HG02970 (cell line): ENCODE results near the gene CDC27.
"Not testable (repeated sequence)": the region's sequence is repeated elsewhere in the genome, so short reads cannot be mapped to it uniquely, and the experiment has no call there.

ENCODE experiments used
- ATAC-seq: cut with Tn5 transposase; IDR thresholded peaks from one replicate; pipeline ENCODE4 v1.9.1; 2021; ENCODE audit warnings: mild to moderate bottlenecking, moderate library complexity, moderate number of reproducible peaks; ENCODE audit not compliant: unreplicated experiment, low FRiP score

CDC27 gene, protein sequence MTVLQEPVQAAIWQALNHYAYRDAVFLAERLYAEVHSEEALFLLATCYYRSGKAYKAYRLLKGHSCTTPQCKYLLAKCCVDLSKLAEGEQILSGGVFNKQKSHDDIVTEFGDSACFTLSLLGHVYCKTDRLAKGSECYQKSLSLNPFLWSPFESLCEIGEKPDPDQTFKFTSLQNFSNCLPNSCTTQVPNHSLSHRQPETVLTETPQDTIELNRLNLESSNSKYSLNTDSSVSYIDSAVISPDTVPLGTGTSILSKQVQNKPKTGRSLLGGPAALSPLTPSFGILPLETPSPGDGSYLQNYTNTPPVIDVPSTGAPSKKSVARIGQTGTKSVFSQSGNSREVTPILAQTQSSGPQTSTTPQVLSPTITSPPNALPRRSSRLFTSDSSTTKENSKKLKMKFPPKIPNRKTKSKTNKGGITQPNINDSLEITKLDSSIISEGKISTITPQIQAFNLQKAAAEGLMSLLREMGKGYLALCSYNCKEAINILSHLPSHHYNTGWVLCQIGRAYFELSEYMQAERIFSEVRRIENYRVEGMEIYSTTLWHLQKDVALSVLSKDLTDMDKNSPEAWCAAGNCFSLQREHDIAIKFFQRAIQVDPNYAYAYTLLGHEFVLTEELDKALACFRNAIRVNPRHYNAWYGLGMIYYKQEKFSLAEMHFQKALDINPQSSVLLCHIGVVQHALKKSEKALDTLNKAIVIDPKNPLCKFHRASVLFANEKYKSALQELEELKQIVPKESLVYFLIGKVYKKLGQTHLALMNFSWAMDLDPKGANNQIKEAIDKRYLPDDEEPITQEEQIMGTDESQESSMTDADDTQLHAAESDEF

DNA sequence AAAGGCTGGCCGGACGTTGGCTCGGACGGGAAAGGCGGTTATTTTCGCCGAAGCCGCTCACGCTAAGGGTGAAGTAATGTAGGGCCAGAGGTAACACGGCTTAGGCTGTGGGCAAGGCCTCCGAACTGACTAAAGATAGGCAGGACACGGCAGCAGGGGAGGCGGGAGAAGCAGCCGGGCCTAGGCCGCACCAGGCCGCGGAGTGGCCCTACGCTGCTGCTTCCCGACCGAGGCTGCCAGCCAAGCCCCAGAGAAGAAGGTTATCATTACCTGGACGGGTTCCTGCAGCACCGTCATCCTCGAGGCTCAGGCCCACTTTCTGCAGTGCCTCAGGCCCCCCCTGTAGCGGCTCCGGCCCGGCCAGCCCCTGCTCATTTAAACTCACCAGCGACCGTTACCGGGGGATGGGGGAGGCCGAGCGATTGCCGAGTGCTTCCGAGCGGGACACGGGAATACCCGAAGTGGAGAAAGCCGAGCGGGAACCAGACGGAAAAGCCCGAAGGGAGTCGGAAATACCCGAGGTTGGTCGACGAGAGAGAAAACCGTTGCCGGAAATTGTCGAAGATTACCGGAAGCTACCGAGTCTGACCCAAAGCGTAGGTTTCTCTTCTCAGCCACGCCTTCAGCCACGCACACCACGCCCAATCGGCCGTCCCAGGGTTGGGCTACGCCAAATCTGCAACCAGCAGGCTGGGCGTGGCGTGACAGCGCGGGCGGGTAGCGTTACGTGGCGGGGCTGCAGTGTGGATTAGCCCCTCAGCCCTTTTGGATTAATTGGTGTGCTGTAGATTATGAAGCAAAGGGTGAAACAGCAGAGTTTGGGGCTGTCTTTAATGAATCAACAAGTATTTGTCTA lies at the start of gene CDC27:
TSS of gene CDC27 (minus strand) at position 420 of the 856 bp plus-strand sequence. CDS start at position 297, 123 bp downstream.
- ATAC-seq = peak; percentile 95

DNA sequence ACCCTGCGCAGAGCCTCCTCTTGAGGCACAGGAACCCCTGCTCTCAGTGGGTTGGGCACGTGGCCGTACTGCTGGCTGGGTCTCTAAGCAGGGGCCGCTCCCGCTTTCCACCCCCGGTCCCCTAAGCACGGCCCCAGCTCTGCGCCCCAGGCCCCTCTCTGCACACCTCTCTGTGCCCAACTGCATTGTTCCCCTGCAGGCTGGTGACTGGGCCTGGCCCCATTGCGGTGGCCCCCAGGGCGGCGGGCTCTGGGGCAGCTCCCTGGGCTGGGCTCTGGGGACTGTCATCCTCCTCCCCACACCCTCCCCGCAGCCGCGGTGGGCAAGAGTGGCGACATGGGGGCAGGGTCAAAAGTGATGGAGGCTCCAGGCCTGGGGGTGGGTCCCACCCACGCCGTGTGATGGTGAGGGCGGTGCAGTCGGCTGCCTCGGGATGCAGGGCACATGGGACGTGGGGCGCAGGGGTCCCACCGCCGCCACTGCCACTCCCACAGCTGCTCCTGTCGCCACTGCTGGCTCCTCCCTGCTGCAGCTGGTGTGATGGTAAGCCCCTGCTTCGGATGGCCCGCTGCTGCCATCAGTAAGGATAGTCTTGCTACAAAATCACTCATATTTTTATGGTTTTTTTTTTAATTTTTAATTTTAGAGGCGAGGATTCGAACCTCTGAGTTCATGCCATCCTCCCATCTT lies 49.4 kb upstream of the CDC27 start:
- no peak for ATAC-seq

DNA sequence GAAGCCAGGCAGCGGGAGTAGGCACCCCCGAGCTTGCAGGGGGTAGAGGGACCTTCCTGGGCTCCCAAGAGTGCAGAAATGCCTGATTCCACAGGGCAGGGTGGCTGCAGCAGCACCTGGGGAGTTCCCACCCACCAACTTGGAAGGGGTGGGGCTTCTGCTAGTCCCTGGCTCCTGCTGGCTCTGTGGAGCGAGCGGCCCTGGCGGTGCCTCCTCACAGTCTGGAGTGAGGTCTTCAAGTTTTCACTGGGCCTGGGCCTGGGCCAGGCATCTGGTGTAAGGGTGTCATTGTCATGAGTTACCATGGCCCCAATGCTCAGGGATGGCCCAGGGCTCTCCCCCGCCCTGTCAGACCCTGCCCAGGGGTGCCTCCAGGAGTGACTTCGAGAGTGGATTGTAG lies 48.7 kb upstream of the CDC27 start:
- ATAC-seq = no peak

DNA sequence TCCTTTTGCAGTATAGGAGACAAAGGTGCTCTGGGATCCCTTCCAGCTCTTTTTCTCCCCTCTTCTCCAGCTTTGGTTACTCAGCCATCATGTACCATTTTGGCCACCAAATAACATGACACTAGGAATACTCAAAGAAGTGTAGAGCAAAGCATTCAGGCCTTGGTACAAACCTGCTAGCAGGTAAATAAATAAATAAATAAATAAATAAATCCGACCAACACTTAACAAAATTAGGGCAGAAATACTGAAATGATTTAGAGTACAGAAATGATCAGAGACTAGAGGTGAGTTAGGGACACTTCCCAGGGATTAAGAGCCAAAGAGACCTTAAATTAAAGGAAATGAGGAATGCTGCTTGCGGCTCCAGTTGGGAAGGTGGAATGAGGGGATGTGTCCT lies 46.8 kb upstream of the CDC27 start:
- no peak for ATAC-seq

DNA sequence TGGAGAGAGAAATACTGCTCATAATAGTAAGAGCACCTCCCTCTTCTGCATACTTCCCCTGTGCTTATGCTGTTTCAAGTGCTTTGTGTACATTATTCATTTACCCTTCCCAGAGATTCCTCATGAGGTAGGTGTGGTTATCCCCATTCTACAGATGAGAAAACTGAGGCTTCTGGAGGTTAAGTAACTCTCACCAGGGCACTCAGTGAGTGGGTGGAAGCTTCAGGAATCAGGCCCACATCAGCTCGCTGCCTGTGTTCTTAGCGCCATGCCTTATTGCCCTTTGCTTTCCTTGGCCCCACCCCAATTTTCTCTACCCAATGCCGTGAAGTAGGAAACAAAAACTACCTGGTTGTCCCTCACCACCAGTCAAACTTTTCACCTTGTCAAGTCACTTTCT lies 46.4 kb upstream of the CDC27 start:
- no peak for ATAC-seq

DNA sequence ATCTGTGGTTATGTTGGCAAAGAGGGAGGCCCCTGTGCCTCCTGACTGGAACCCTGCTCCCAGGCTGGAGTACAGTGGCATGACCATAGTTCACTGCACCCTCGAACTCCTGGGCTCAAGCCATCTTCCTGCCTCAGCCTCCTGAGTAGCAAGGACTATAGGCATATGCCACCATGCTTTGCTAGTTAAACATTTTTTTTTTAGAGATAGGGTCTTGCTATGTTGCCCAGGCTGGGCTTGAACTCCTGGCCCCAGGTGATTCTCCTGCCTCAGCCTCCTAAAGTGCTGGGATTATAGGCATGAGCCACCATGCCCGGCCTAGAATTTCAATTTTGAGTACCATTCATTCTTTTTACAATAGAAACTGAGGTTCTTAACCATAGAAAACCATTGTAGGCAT lies 43.4 kb upstream of the CDC27 start:
- no peak for ATAC-seq

DNA sequence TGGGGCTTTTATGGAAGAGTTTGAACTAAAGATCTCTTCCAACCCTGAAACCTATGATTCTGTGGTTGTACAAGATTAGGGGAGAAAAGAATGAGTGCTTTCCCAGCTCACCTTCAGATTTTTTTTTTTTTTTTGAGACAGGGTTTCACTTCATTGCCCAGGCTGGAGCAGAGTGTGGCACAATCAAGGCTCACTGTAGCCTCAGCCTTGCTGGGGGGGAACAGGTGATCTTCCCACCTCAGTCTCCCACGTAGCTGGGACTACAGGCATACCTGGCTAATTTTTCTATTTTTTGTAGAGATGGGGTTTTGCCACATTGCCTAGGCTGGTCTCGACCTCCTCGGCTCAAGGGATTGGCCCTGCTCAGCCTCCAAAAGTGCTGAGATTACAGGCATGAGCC lies 42.8 kb upstream of the CDC27 start:
- ATAC-seq = no peak

DNA sequence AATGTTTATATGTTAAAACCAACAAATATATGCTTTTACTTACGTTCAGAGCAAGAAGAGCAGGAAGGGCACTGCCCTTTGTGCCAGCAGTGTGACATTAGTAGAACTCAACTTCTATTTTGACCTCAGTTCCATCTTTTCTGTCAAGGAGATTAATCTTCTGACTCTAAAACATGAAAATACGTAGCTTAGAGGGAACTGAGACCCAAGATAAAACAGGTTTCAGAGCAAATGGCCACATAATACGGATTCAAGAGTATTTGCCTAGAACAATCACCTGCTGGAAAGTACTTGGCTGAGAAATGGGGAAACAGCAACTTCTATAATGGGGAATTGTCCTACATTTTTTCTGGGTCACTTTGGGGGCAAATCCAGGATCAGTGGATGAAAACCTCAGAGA lies 42.2 kb upstream of the CDC27 start:
- no peak for ATAC-seq

DNA sequence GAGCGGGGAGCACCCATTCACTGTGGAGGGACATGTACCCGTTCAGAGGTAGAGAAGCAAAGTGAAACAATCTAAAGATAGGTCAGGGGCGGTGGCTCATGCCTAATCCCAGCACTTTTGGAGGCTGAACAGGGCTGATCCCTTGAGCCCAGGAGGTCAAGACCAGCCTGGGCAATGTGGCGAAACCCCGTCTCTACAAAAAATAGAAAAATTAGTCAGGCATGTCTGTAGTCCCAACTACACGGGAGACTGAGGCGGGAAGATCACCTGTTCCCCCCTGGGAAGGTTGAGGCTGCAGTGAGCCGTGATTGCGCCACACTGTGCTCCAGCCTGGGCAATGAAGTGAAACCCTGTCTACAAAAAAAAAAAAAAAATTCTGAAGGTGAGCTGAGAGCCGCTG lies 41.8 kb upstream of the CDC27 start:
- ATAC-seq = no peak

DNA sequence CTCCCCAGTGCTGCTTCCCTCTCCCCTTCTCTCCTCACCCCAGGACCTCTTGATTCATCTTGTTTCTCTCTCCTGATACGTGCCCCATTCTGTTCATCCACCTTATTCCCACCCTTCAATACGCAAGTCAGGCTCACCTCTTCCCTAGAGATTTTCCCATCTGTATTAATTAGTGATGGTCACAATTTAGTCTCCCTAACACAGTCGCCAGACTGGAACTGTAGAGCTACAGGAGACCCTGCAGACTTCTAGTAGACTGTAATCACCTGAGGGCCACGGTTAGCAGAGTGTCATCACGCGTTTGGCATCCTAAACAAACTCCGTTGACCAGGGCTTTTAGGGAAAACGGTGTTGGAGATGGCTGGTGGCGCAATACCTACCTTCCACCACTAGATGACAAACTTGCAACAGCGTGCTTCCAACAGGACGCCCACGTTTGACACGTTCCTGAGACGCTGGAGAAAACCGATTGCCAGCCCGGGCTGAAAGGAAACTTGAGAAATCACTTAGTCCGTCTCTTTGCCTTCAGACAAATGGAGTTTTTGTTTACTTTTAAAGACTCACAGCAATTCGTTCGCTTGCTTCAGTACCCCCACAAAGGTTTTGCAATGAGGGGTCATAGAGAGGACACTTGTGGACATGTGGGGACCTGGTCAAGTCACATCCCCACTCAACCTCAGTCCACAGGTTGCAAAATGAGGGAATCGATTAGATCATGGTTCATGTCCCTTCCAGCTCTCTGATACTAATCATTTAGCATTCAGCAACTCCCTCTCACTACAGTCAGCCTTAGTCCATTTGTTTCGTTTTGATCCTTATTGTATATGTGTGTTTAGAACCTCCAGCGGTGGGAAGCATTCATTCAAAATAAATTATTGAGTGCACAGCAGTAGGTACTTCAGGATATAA lies 40.7 kb upstream of the CDC27 start:
- no peak for ATAC-seq

DNA sequence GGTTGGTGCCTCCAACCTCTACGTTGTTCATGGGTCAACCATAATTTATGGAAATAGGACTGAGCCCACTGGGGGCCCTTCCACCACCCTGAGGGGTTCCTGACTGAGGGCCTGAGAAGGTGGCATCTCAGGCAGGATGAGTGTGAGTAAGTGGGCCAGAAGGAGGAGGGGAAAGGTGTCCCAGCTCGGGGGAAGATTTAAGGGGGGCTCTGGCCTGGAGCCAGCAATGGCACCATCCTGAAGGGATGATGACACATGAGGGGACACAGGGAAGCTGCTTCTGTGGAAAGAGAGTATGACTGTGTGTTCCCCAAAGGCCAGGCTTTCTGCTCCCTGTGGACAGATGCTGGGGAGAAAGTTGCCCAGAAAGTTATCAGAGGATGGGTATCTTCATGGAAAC lies 38.8 kb upstream of the CDC27 start:
- no peak for ATAC-seq

DNA sequence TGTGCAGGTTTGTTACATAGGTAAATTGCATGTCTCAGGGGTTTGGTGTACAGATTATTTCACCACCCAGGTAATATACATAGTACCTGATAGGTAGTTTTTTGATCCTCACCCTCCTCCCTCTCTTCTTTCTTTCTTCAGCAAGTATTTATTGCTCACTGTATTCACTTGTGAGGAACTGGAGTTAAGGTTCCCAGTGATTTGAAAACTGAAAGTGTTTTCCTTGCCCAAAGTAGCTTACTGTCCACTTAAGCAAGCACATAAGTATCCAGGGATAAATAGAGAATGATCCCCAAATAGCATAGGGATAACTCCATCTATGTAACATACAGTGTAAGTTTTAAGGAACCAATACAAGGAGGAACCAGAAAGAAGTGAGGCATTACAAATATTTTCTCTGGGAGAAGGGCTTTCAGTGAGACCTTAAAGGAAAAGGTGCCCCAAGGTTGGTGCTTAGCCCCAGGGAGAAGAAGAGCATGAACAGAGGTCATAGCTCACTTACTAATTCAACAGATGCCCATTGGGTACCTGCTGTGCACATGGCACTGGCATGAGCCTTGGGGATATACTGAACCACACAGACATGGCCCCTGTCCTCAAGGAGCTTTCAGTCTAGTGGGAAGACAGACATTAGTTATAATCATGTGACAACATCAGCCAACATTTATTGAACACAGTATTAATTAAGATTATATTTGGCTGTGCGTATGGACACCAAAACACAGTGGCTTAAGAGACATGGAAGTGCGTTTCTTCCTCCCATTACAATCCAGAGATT lies 37.0 kb upstream of the CDC27 start:
- no peak for ATAC-seq

DNA sequence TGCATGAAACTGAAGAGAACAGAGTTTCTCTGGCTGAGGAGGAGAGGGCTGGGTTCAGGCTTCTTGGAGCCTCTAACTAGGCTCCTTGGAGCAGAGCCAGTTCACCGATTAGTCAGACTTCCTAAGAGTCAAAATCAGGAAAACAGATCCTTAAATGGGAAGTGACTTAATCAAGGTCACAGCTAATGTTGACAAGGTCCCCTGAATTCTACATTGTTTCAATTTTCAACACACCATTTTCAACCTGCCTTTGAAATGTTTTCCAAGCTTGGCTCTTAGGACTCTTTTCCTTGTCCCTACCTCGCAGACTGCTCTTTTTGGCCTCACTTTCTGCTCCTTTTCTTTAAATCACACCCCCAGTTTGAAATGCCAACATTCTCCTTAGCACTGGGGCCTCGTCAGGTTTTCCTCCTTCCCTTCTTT lies 36.4 kb upstream of the CDC27 start:
- ATAC-seq = no peak

DNA sequence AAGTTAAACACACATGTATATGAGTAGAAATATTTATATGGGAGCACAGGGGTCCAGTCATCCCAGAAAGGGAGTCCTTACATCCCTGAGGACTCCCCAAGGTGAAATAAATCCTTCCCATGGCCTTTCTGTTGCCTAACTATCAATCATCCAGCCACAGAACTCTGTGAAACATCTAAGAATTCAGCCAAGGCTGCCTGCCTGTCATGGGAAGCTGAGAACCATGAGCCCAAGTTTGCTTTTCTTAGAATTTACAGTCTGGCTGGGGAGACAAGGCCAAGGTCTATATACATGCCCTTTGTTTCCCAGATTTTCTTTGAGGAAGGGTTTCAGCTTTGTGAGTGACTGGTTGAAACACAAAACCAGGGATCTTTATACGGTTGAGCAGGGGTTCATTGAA lies 35.9 kb upstream of the CDC27 start:
- ATAC-seq = no peak

DNA sequence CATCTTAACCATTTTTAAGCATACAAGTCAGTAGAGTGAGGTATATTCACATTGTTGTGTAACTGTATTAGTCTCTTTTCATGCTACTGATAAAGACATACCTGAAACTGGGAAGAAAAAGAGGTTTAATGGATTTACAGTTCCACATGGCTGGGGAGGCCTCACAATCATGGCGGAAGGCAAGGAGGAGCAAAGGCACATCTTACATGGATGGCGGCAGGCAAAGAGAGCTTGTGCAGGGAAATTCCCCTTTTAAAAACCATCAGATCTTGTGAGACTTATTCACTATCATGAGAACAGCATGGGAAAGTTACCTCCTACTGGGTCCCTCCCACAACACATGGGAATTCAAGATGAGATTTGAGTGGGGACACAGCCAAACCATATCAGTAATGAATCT lies 35.0 kb upstream of the CDC27 start:
- not testable (repeated sequence) for ATAC-seq

DNA sequence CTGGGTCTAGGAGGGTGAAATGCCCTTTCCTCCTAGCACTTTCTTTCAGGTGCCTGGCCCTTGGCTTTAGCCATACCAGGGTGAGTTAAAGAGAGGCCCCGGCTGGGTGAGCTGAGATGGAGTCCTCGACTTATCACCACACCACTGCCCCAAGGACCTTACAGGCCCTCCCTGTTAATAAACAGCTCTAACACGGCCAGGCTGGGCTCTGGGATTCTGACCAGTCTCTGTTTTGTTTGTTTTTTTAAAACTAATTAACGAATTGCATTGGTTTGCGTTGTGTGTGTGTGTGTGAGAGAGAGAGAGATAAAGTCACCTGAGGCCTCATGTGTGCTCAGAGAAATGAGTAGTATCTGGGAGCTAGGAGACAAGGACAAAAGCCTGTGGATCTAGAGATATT lies 34.4 kb upstream of the CDC27 start:
- ATAC-seq = no peak

DNA sequence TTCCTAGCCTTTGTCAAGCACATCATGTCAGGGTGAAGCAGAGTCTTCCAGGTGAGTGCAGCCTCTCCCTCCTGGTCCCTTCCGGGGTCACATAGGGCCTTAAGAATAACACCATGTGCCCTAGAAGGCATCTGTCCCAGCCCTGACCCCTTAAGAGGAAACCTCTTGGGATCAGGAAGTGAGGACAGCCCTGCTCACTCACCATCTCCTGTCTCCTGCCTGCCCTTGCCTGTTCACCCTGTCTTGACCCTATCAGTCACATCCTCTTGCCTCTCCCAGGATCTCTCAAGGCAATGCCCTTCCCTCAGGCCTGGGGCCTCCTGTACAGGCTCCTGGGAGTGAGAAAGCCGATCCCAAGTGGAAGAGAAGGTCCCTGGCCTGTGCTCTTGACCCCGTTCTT lies 33.9 kb upstream of the CDC27 start:
- ATAC-seq = no peak

DNA sequence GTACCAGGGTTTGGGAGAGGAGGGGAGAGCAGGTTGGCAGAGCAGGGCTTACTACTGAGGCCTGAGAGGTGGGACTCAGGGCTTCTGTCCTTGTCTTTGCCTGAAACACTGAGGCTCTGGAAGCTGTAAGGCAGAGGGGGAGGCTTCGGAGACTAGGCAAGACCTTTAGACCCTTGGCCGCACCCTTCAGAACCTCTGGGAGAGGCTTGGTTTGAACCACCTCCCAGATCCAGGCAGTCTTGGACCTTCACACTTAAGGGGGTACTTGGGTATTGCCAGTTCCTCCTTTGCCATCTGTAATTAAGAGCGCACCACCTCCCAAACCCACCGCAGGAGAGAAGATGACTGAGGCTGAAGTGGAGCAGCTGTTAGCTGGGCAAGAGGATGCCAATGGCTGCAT lies 33.0 kb upstream of the CDC27 start:
- ATAC-seq = no peak

DNA sequence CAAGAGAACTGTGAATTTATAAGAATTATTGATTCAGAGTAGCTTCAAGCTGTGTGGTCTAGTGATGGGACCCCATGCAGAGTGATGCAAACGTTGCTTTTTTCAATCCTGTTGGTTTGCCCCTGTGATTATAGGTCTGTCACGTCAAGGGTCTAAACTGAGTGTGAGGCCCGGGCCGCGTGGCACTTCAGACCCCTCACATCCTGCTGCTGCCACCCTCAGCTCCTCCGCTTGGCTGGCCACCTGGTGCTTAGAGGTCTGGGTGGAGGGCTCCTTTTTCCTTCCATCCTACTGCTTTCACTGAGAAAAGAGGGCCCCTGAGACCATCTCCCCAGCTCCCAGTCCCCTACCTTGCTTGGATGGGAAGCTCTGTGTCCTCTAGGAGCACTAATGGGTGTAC lies 32.1 kb upstream of the CDC27 start:
- no peak for ATAC-seq
